Stimulated activated naive CD4-positive, alpha-beta T cell treated with Interleukin-2 at 50 U/mL for 16 hours (primary cell): Measurements from ENCODE around the gene MGARP.

ENCODE experiments used
- DNase-seq: peaks from one replicate; lab custom pipeline; 2025; lab: John Stamatoyannopoulos, UW

The MGARP gene

DNA sequence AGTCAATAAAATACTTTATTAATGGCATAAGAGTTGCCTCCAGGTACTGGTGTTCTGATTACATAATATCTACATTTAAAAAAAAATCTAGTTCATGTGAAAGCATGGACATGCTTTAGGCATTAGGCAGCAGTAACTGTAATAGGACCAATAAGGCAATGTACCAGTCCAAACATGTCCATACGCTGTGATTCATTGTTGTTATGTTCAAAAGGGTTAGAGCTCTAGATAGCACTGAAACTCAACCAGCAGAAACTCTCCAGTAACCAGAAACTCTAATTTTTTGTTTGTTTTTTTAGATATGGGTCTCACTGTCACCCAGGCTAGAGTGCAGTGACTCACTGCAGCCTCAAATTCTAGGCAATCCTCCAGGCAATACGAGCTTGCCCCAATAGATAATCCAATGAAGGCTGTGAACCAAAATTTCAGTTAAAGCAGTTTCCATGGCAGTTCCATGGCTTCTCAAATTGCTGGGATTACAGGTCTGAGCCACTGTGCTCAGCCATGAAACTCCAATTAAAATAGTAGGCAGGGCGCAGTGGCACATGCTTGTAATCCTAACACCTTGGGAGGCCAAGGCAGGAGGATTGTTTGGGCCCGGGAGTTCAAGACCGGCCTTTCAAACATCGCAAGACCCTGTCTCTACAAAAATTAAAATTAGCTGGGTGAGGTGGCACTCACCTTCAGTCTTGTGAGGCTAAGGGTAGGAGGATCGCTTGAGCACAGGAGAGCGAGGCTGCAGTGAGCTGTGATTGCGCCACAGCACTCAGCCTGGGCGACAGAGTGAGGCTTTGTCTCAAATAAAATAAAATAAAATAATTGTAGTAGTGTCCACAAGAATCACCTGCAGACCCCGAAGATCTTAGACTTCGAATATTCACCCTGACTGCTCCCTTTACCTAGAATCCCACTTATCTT, 36.3 kb downstream of the MGARP start:
- DNase-seq = no peak

DNA sequence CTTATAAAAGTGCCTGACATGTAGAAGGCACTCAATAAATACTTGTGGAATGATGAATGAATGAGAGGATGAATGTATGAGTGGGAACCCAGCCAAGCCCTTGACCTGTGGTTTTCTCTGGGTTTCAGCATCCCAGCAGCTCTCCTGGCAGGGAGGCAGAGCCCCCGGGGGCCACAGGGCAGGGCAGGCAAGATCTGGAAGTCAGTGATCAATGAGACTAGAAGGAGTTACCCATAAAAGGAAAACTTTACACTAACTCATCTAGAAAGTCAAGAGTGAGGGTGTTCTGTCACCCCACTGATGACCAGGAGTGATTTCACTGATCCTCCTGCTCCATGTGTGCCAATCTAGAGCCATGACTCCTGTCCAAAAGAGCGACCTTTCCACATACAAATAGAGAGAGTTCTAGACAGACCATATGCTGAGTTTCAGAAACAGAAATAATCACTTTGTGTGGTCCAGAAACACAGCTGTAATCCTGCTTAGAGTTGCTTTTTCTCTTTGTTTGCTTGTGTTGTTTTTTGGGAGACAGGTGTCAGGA, 37.4 kb downstream of the MGARP start:
- no peak for DNase-seq

DNA sequence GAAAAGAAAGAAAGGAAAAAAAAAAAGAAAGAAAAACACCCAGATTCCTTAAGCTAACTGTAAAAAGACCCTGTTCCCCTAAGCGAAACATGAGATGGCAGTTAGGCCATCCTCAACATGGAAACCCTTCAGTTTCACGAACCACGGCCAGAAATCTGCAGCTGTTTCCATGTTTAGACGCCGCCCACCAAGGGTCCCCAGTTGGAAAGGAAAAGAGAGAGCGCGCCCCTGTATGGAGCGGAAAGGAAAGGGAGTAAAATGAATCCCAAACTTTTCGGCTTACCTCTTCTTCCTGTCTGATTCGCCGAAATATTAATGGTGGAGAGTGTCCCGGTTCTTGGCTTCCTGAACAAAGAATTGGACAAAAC, 38.3 kb downstream of the MGARP start:
- no peak for DNase-seq

DNA sequence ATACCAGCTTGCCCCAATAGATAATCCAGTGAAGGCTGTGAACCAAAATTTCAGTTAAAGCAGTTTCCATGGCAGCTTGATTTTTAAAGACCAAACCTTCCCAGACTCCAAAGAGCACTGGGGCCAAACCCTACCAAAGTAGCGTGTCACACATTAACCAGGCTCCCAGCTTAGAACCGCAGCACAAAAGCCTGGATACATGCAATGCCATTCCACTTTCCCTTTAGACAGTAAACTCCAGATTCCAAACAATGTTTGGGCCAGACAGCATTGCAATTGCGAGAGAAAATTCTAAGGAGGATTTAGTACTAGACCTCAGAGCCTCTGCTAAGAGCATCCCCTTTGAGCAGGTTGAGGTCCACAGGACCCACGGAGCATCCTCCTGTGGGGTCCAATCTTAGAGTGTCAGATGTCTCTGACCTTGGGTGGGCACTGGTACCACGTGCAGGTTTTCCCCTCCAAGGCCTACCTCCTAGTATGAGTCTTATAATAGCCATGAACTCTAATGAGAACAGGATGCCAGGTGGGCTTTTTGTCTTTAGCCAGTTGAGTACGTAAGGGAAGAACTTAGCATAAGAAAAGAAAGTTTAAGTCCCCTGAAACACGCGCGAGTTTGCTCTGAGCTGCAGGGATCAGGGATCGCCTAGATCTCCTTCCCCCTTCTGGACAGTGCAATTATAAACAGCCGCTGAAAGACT, 38.8 kb downstream of the MGARP start:
- DNase-seq = no peak

DNA sequence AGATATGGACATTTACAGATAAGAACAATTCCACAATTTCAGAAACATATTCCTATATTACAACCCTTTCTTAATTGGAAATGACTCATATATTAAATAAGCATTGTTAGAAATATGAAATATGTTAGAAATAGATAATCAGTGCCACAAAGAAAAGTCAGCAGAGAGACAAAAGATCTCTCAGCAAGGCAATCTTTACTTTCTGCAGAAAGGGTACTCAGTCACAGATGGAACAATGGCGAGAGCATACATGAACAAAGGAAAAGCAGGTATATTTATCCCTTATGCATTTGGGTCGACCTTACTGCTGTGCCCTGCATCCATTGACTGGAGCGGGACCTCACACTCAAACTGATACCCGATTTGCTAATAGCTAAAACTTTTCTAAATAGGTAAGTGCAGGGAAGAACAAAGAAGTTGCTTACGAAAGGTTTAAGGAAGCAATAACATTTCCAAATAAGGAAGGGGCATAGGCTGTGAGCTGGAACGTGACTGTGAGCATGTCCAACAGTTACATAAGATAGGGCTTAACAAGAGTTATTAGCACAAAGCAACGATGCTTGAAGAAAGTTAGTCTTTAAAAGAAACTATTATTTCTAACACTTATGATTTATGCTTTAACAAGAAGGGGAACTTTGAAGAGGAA, 40.8 kb downstream of the MGARP start:
- no peak for DNase-seq

DNA sequence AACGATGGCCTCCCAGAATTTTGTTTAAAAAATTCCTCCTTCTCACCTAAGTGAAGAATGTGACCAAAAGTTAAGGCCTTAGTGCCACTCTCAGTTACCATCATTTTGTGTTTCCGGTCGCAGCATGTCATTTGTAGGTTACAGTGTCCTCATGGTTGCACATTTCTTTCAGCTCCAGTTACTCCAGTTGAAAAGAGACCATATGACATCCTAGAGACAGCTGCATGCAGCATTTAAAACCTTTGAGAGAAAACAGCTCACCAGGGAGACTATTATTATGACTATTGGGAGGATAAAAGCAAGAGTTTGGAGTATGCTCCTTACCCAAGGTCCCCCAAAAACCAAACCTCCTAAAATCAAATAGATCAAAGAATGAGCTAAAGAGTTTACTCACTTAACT, 45.8 kb downstream of the MGARP start:
- DNase-seq = no peak

DNA sequence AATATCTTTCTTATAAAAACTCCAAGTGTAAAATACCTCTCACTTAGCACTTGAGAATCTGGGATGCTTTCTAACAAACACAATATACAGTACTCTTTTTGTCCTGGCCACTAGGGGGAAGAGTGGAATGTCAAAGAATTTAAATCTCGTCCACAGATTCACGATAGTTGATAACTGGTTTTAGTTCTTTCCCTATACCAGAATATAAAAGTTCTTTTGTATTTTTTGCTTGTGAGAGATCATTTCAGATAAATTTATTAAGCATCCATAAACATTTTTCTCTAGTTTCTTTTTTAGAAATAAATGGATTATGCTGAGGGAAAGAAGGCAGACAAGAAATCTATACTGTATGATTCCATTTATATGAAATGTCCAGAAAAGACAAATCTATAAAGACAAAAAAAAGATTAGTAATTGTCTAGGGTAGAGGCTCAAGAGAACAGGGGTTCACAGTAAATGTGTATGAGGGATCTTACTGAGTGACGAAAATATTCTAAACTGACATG, 50.4 kb downstream of the MGARP start:
- no peak for DNase-seq

DNA sequence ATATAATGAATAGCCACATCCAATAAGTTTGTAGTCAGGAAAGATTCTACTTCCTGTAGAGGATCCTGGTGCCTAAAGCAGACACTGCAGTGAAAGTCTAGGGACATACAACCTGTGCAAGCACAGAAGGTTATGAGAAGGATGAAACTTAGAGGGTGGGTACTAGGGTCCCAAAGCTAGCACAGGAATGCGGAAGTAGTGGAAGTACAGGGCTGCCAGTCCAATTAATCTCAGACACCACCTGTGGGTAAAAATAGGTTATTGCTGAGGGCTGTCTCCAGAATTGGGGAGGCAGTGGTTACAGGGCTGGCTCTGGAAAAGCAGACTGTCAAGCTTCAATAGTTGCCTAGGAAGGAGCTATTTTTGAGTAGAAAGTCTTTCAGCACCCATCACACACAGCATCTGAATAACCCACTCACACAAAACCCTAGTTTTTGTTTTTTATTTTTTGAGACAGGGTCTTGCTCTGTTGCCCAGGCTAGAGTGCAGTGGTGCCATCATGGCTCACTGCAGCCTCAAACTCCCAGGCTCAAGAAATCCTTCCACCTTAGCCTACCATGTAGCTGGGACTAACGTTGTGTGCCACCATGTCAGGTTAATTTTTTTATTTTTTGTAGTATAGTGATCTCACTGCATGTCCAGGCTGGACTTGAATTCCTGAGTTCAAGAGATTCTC, 52.2 kb downstream of the MGARP start:
- no peak for DNase-seq

DNA sequence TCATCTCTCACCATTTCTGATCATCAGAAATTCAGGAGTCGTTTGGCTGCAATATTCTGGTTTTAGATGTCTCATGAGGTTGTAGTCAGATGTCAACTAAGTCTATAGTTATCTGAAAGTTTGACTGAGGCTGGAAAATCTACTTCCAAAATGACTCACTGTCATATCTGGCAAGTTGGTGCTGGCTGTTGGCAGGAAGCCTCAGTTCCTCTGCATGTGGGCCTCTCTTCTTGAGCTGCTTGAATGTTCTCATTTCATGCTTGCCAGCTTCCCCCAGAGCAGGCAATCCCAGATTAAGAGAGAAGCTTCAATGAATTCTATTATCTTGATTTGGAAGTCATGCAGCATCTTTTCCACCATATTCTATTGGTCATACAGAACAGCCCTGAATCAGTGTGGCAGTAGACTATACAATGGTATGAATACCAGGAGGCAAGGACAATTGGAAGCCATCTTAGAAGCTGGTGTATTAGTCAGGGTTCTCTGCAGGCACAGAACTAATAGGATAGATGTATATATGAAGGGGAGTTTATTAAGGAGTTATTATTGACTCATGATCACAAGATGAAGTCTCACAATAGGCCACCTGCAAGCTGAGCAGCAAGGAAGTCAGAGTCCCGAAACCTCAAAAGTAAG, 56.2 kb downstream of the MGARP start:
- no peak for DNase-seq

DNA sequence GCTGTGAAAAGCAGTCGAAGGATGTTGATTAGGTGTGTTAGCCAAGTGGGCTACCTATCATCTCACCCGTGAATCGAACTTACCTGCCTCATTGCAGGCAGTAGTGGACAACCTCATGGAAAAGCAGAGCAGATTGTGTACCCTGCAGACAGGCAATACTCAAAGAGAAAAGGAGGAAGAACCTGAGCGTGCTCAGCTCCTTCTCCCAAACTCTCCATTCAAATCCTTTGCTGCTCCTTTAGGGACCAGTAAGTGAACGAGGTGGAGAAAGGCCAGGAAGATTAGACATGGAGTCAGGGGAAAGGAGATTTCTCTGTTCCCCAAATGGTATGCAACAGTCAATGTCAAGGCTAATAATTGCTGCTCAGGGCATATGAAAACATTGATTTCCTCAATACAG, 57.8 kb downstream of the MGARP start:
- DNase-seq = no peak

DNA sequence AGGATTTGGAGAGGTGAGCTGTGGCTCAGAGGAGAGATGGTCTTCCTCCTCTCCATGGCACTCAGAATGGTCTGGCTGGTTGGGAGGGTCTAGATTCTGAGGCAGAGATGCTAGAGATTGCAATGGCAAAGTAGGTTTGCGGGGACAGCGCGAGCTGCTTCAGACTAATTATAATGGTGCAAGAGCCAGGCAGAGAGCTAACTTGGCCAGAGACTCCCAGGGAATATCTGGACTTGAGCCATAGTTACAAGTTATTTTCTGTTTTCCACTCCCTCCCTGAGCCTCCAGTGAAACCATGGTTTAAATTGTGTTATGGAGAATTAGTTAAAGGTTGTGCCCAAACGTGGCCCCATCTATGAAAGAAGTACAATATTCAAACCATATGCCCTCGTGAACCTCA, 58.3 kb downstream of the MGARP start:
- no peak for DNase-seq

DNA sequence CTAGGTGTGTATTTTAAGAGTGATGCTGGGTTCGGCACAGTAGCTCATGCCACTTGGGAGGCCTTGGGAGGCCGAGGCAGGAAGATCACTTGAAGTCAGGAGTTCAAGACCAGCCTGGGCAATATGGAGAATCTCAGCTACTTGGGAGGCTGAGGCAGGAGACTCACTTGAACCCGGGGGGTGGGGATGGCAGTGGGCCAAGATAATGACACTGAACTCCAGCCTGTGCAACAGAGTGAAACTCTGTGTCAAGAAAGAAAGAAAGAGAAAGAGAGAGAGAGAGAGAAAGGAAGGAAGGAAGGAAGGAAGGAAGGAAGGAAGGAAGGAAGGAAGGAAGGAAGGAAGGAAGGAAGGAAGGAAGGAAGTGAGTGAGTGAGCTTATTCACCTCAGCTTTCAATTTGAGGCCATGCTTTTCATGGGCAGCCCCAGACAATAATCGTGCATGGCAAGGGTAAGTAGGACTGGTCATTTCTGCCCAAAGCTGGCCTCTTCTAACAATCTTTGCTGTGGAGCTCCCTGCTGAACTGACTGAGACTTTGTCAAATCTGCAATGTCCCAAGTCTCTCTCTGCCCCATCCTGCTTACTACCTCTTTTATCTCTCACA, 60.5 kb downstream of the MGARP start:
- DNase-seq = no peak
